Gastrocnemius medialis (tissue), 4 donors: Measurements from ENCODE around the gene FXR2.
"Not testable (repeated sequence)": the region's sequence is repeated elsewhere in the genome, so short reads cannot be mapped to it uniquely, and the experiment has no call there.

ENCODE experiments used
- CTCF ChIP-seq, 5 experiments: fragments of 450-650 bp in 3 of 5; fragments of 200-600 bp in 2 of 5; sonication (generic) in 2 of 5; IDR thresholded peaks in 4 of 5; conservative IDR thresholded peaks in 1 of 5; 1 replicate in 4 of 5; 2 replicates in 1 of 5; pipeline ENCODE4 v1.5.1; 2016 to 2019; ENCODE audit warnings: antibody characterized with exemption in 5 of 5, mild to moderate bottlenecking in 3 of 5, moderate library complexity in 3 of 5
- POLR2A ChIP-seq, 2 donors: fragments of 450-650 bp; IDR thresholded peaks; one replicate each; pipeline ENCODE4 v1.6.1; 2017; ENCODE audit warnings: antibody characterized with exemption in 2 of 2, mild to moderate bottlenecking in 2 of 2, moderate library complexity in 2 of 2

GRCh38 chr17:7641635-7642034 lies 26.9 kb upstream of the FXR2 start:
- TF ChIP-seq CTCF (IDR thresholded peaks at IDR 0.05 in 4 of 5, conservative IDR thresholded peaks at IDR 0.05 in 1 of 5); POLR2A (IDR thresholded peaks at IDR 0.05): not testable (repeated sequence)
